SW 1271 (cell line): Measurements from ENCODE around the gene CRHR1.

ENCODE experiments used
- DNase-seq, 2 experiments: peaks; one replicate each; lab custom pipeline; 2025; lab: John Stamatoyannopoulos, UW

Gene CRHR1

GRCh38 chr17:45867702-45868101 lies 83.6 kb downstream of the CRHR1 start:
- no peak for DNase-seq

DNA sequence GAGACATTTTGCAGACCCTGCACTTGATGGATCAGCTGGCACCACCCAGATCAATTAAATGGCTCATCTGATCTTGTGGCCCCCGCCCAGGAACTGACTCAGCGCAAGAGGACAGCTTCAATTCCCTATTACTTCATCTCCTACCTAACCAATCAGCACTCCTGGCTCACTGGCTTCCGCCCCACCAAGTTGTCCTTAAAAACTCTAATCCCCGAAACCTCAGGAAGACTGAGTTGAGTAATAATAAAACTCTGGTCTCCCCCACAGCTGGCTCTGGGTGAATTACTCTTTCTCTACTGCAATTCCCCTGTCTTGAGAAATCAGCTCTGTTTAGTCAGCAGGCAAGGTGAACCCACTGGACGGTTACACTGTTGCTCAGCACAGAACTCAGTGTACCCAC lies 84.2 kb downstream of the CRHR1 start:
- DNase-seq, result no peak

DNA sequence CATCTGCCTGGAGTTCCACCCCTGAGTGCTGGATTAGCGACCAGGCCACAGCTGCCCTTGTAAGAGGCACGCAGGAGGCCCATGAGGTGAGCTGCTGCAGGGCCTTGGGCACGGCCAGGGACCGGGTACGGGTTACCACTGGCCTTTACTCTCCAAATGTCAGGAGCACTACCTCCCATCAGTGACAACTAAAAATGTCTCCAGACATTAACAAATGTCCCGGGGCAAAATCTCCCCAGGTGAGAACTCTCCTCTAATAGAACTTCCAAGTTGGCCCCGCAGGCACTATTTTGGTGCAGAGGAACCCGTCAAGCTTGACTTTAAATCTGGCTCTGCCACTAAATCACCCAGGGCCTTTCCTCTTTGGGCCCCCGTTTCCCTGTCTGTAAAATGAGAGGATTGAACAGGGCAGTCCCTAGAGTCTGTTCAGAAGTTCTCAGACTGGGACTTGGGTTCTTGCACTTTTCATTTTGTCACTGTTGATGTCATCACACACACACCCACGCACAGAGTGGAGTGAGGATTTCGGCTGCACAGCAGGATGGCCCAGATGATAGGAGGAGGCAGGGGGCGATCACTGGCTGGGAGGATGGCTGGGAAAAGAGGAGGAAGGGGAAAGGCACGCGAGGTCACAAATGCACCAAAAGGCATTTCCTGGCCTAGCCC lies 85.7 kb downstream of the CRHR1 start:
- DNase-seq, result no peak

DNA sequence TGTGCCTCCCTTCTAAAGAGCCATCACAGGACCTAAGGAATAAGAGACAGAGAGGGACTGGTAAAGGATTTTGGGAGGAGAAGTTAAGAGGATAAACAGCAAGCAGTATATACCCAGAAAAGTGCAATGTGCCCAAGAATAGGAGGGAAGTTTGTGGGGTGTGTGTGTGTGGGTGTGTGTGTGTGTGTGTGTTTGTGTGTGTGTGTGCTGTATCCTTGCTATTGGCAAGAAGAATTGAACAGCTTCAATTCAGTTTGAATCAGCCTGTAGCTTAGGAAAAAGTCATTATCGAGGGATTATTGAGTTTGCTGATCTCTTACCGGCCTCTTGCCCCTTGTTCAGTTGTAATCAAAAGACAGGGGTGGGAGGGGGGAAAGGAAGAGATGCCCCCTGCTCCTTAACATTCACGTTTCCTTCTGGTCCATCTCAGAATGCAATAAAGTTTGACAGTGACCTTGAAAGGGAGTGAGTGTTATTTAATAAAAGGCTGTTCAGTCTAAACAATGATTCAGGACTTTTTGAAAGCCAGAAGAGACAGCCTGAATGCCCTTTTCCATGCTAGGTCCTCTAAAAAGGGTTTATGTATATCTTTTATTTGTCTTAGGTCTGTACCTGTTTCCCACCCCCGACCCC lies 86.3 kb downstream of the CRHR1 start:
- no peak for DNase-seq

DNA sequence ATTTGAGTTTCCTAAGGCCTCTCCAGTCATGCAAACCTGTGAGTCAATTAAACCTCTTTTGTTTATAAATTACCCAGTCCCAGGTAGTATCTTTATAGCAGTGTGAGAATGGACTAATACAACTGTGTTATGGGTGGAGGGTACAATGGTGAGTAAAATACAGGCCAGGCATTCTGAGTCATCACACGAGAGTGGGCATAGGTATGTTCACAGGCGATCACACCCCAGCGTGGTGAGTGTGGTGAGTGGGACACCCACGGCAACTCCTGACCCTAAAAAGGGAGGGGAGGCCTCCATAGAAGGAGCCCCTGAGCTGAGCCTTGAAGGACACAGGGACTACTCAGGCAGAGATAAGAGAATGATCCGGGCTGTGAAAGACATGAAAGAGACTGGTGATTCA lies 87.6 kb downstream of the CRHR1 start:
- DNase-seq, result no peak

DNA sequence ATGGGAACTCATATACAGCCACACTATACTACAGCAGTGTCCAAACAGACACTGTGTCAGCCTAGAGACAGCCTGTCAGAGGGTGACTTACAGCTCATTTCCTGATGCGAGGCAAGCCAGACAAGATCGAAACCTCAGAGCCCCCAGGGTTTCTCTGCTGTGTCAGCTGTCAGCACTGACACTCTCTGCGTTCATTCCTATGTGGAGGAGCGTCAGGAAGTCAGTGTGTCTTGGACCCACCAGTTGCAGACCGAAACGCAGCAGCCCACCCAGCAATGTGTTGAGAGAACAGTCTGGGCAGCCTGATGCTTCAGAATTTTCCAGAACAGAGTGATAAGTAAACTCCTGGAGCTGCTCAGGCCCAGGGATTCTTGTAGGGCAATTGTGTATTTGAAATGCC lies 89.6 kb downstream of the CRHR1 start:
- DNase-seq, result no peak

- no peak for DNase-seq
Observed at GRCh38 chr17:45874151-45874550, 90.0 kb downstream of the CRHR1 start.

- no peak for DNase-seq
Observed at GRCh38 chr17:45876539-45876938, 92.4 kb downstream of the CRHR1 start.

GRCh38 chr17:45877467-45877866 lies 93.3 kb downstream of the CRHR1 start:
- no peak for DNase-seq

DNA sequence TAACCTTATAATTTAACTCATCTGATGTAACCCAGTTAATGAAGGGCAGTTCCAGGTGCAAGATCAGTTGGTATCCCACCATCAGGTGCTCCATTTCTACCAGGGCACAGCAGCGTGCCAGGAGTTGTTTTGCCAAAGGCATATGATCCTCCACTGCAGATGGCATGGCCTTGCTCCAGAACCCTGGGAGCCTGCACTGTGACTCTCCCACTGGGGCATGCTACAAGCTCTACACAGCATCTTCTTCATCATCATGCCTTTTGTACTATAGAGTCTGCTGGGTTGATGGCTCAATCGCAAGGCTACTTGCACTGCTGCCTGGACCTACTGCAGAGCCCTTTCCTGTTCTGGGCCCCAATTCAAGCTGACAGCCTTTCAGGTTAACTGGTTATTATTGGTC lies 98.9 kb downstream of the CRHR1 start:
- DNase-seq, result no peak
